Right lobe of liver (tissue), 6 donors: ENCODE measurements around the gene CWC27. TPM values are rescaled to one million over a fixed set of nuclear protein-coding genes. Genes with fewer than 3 reads are reported as not detected.

Experiments
- ATAC-seq, 4 donors: fragments of 200-7000 bp; cut with Tn5 transposase; one replicate each; pipeline ENCODE4 v1.9.1; 2020; ENCODE audit warnings: mild to moderate bottlenecking in 4 of 4, moderate library complexity in 4 of 4
- DNase-seq, 3 donors: peaks; one replicate each; pipeline ENCODE4 v3.0.0-alpha.2; 2020
- H3K27ac ChIP-seq, 3 donors: fragments of 200-600 bp; one replicate each; pipeline ENCODE4 v1.8.0; 2022
- H3K27me3 ChIP-seq, 2 donors: fragments of 200-600 bp; one replicate each; pipeline ENCODE4 v1.8.0; 2022
- H3K36me3 ChIP-seq, 4 donors: fragments of 200-600 bp; sonication (generic) in 1 of 4; one replicate each; pipeline versions ENCODE4 v1.5.1 to v1.8.0; 2017 to 2022; ENCODE audit warnings: control low read depth in 1 of 4
- H3K4me1 ChIP-seq, 4 donors: fragments of 200-600 bp; sonication (generic) in 1 of 4; one replicate each; pipeline versions ENCODE4 v1.5.1 to v1.8.0; 2017 to 2022; ENCODE audit warnings: control low read depth in 1 of 4
- H3K4me3 ChIP-seq, 3 donors: fragments of 200-600 bp; one replicate each; pipeline ENCODE4 v1.8.0; 2022
- H3K9me3 ChIP-seq, 4 donors: fragments of 200-600 bp; sonication (generic) in 1 of 4; one replicate each; pipeline versions ENCODE4 v1.5.1 to v1.8.0; 2017 to 2022; ENCODE audit warnings: control low read depth in 1 of 4
- POLR2A ChIP-seq: fragments of 450-650 bp; IDR thresholded peaks from one replicate; pipeline ENCODE4 v1.6.1; 2017; ENCODE audit warnings: antibody characterized with exemption, mild to moderate bottlenecking
- WGBS: methylation state at CpG from one replicate; pipeline ENCODE4 v1.1.6; 2018; ENCODE audit warnings: low coverage, low lambda C conversion rate; ENCODE audit not compliant: insufficient coverage; ENCODE audit errors: missing lambda C conversion rate; 5-methylcytosine and 5-hydroxymethylcytosine counted together
- intact Hi-C, 2 donors: fragments of 100-400 bp; cut with DNase I; formaldehyde crosslinking; loops; one replicate each; pipeline versions ENCODE4 v1.11.2 to v1.14.1; 2022
- total RNA-seq, 6 experiments: library from RNA; depleted of rRNA in 2 of 6; stranded (reverse); fragments of >200 nt in 2 of 6; fragmentation: NEBNext Ultra II Directional in 3 of 6; extraction: Animal tissue kit (Norgen Biotek cat#: 25700) in 3 of 6; gene quantifications; one replicate each; pipeline versions ENCODE4 v1.1.0 to v1.2.4, GENCODE V29; 2016 to 2023
- TF ChIP-seq, protein P1 (sequence below), 4 donors: fragments of 200-600 bp in 3 of 4; fragments of 450-650 bp in 1 of 4; IDR thresholded peaks; one replicate each; pipeline versions ENCODE4 v1.5.1 to v1.8.0; 2016 to 2022; ENCODE audit warnings: antibody characterized with exemption in 4 of 4, mild to moderate bottlenecking in 2 of 4
- donor health status: DM: no; HTN: yes; CAD: no.
- donor health status: DM: no; HTN: no; CAD: no.
- donor health status: DM: no; HTN: no; CAD: no.
- donor health status: DM: no; HTN: yes; CAD: no.
- donor health status: DM: no; HTN: yes; CAD: no.

The CWC27 gene
- total RNA-seq, 6 experiments from 2014 or later = 5.8 to 7.3 (median 6.8) TPM

DNA sequence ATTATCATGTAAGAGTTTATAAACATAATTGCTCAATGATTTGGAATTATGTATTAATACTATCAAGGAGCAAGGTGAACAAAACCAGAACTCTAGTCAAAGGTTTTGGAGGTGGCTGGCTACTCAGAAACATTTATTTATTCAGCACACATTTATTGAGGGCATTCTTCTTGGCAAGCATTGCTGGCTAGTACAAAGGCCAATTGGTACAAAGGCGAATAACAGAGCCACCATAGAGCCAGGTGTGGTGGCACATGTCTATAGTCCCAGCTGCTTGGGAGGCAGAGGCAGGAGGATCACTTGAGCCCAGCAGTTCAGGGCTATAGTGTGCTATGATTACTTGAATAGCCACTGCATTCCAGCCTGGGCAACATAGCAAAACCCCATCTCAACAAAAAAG, 242.1 kb downstream of the CWC27 start:
- intact Hi-C loops = no loop called here
- no peak overlapping the region for H3K27ac ChIP-seq
- H3K36me3 ChIP-seq = no peaks in the 10 kb centered on the region
- no CpG with 5 or more reads among the region's 1 CpG for WGBS
- H3K9me3 ChIP-seq = no peaks in the 10 kb centered on the region
- ATAC-seq (peak; percentile 85 to 97 (median 94)), DNase-seq (peak in 1 of 3 donors; percentile 54)
- no peak overlapping the region for H3K4me3 ChIP-seq
- H3K27me3 ChIP-seq = no peaks in the 10 kb centered on the region
- TF ChIP-seq POLR2A = no peak
- TF ChIP-seq, protein P1, sequence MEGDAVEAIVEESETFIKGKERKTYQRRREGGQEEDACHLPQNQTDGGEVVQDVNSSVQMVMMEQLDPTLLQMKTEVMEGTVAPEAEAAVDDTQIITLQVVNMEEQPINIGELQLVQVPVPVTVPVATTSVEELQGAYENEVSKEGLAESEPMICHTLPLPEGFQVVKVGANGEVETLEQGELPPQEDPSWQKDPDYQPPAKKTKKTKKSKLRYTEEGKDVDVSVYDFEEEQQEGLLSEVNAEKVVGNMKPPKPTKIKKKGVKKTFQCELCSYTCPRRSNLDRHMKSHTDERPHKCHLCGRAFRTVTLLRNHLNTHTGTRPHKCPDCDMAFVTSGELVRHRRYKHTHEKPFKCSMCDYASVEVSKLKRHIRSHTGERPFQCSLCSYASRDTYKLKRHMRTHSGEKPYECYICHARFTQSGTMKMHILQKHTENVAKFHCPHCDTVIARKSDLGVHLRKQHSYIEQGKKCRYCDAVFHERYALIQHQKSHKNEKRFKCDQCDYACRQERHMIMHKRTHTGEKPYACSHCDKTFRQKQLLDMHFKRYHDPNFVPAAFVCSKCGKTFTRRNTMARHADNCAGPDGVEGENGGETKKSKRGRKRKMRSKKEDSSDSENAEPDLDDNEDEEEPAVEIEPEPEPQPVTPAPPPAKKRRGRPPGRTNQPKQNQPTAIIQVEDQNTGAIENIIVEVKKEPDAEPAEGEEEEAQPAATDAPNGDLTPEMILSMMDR (IDR thresholded peaks at IDR 0.05) = no peak
- peaks cover 0 to 11% (median 5%) of the 10 kb centered on the region in 4 donors for H3K4me1 ChIP-seq

DNA sequence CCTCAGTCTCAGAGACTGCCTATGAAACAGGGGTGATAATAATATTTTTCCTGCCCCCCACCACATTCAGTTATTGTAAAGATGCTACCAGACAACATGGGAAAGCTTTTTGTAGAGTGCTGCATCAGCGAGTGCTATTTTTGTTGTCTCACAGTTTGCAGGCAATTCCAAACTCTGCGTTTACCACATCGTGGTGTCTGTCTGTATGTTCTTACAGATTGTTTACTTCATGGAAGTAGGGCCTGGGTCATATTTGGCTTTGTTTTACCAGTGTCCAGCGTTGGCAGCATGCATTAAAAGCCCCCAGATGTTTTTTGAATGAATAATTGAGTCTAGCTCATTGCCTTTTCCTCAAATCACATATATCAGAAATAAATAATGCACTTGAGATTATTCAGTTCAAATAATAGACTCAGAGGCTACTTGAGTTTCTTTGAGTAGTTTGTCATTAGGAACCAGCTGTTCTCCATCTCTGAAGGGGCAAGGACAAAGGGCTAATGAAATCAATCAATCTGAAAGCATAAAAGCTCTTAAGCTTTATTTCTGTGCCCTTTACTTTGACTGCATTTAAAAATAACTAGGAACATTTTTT, 243.7 kb downstream of the CWC27 start:
- H3K4me1 ChIP-seq = peaks cover 0 to 11% (median 5%) of the 10 kb centered on the region in 4 donors
- H3K9me3 ChIP-seq = no peaks in the 10 kb centered on the region
- DNase-seq = no peak
- intact Hi-C loops = no loop called here
- 65% methylated on average over 4 of the region's 4 CpGs for WGBS
- ATAC-seq = no peak
- no peak overlapping the region for H3K27ac ChIP-seq
- TF ChIP-seq, protein P1 (IDR thresholded peaks at IDR 0.05) = no peak
- TF ChIP-seq POLR2A = no peak
- H3K4me3 ChIP-seq = no peak overlapping the region
- H3K27me3 ChIP-seq = no peaks in the 10 kb centered on the region
- no peaks in the 10 kb centered on the region for H3K36me3 ChIP-seq

DNA sequence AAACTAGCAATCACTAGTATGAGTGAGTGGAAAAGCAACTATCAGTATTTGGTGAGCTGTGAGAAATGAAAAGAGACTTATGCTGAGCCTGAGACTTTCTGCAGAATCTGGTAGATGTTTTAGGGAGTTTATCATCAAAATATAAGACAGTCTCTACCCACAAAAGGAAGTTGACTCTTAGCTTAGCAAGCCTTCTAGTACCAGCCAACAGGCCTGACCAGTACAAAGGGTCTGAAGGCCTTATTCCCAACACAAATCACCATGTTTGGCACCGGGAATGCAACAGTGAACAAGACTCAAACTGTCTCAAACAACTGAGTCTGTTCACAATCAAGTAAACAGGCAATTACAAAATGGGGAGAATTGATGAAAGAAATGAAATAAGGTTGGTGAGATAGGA, 244.4 kb downstream of the CWC27 start:
- no peak for ATAC-seq
- no peaks in the 10 kb centered on the region for H3K9me3 ChIP-seq
- H3K27me3 ChIP-seq = no peaks in the 10 kb centered on the region
- no peak for TF ChIP-seq POLR2A
- TF ChIP-seq, protein P1 (IDR thresholded peaks at IDR 0.05) = no peak
- WGBS = 100% methylated on average over 1 of the region's 1 CpG
- H3K4me1 ChIP-seq = peaks cover 0 to 11% (median 5%) of the 10 kb centered on the region in 4 donors
- no peak overlapping the region for H3K4me3 ChIP-seq
- no peak for DNase-seq
- no peak overlapping the region for H3K27ac ChIP-seq
- intact Hi-C loops = no loop called here
- no peaks in the 10 kb centered on the region for H3K36me3 ChIP-seq

DNA sequence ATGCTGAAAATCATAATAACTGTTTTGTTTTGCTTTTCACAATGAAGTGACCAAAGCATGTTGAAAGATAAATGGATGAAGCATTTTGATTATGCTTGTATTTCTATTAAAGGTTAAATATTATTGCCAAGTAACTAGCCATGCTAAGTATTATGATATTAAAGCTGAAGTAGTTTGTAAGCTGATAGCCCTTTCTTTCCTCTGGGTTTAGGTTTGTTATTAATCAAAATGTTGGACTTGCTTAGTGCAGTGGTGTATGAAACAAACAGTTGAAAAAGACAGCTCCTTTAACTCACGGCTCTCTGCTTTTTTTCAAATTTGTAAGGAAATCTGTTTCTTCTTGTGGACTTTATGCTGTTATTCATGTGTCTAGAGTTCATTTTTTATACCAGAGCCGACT, 246.0 kb downstream of the CWC27 start:
- TF ChIP-seq POLR2A = no peak
- Histone ChIP-seq H3K27ac (no peak overlapping the region), H3K27me3 (no peaks in the 10 kb centered on the region), H3K9me3 (no peaks in the 10 kb centered on the region), H3K36me3 (no peaks in the 10 kb centered on the region), H3K4me3 (no peak overlapping the region), H3K4me1 (peaks cover 0 to 11% (median 5%) of the 10 kb centered on the region in 4 donors)
- DNase-seq (no peak), ATAC-seq (no peak)
- 75% methylated on average over 2 of the region's 2 CpGs for WGBS
- intact Hi-C loops = no loop called here

DNA sequence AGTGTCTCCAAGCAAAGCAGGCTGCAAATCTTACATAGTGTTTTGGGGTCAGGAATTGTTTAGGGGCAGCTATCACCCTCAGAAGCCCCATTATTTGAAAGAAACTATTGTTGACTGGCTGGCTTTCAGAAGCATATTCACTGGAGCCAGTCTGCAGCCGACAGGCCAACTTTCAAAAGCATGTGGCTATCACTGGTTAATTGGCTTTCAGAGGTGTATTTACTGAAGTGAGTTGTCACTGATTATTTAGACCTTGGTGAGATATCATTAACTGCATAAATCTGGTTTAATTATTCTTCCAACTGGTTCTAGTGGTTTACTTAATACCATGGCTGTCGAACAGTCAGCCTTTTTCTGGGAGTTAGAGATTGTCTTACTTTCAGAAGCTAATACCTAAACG, 247.0 kb downstream of the CWC27 start:
- 100% methylated on average over 2 of the region's 3 CpGs for WGBS
- Histone ChIP-seq H3K27me3 (no peaks in the 10 kb centered on the region), H3K9me3 (no peaks in the 10 kb centered on the region), H3K4me3 (no peak overlapping the region), H3K36me3 (no peaks in the 10 kb centered on the region), H3K27ac (no peak overlapping the region), H3K4me1 (peaks cover 0 to 5% (median 2%) of the 10 kb centered on the region in 4 donors)
- DNase-seq (no peak), ATAC-seq (no peak)
- intact Hi-C loops = no loop called here
- TF ChIP-seq, protein P1 (IDR thresholded peaks at IDR 0.05) = no peak
- no peak for TF ChIP-seq POLR2A
